ENCODE measurements around the gene TBC1D22B. TPM values are rescaled to one million over a fixed set of nuclear protein-coding genes. Genes with fewer than 3 reads are reported as not detected.

Gene TBC1D22B
- total RNA-seq, 1 experiment from 2014 or later: 13.5 TPM

DNA sequence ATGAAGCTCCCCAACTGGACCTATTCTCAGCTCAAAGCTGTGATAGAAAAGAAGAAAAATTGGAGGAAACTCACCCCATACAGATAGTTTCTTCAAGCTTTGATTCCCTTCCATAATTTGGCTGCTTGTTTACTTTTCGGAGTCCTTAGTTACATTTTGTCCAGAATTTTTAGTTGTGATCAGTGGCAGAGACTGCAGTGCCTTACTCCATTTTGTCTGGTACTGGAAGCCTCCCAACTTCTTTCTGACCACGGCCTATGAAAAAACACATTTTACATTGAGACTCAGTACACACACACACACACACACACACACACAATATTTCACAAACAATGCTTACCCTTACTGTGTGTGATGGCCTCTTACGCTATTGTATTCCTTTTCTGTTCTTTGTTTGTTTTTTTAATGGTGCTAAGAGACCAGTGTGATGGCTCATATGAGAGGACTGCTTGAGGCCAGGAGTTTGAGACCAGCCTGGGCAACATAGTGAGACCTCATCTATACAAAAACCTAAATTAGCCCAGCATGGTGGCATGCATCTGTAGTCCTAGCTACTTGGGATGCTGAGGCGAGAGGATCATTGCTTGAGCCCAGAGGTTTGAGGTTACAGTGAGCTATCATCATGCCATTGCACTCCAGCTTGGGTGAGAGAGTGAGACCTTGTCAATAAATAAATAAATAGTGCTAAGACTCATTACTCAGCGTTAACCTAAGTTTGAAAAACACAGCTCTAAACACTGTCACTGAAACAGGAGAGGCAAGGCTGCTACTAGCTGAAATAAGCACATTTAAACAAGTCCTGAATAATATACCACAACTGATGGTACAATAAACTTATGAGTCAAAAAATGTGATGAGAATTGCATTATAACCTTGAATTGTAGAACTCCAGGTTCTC, 82.4 kb downstream of the TBC1D22B start:
- no TSS peak for BruUV-seq (replicated peaks)
- no peaks in the 10 kb centered on the region for H3K4me1 ChIP-seq (ENCODE audit: insufficient read depth, low read length, poor library complexity, severe bottlenecking)
- ChIA-PET CTCF (no interaction called here), POLR2A (ENCODE audit: low non-redundant PET) (no interaction called here)
- no peak overlapping the region for H3K27ac ChIP-seq (ENCODE audit: low read depth, low read length, poor library complexity, severe bottlenecking)
- H3K9me3 ChIP-seq (ENCODE audit: low read depth, low read length, poor library complexity, severe bottlenecking): no peaks in the 10 kb centered on the region
- intact Hi-C loops (cut with micrococcal nuclease; ENCODE audit: unreplicated experiment): no loop called here
- H3K4me3 ChIP-seq (ENCODE audit: low read depth, low read length, poor library complexity, severe bottlenecking): no peak overlapping the region
- TF ChIP-seq EZH2 (IDR thresholded peaks at IDR 0.05; ENCODE audit: borderline replicate concordance, low read depth, low read length, poor library complexity, severe bottlenecking): no peak
- TF ChIP-seq, protein P1, sequence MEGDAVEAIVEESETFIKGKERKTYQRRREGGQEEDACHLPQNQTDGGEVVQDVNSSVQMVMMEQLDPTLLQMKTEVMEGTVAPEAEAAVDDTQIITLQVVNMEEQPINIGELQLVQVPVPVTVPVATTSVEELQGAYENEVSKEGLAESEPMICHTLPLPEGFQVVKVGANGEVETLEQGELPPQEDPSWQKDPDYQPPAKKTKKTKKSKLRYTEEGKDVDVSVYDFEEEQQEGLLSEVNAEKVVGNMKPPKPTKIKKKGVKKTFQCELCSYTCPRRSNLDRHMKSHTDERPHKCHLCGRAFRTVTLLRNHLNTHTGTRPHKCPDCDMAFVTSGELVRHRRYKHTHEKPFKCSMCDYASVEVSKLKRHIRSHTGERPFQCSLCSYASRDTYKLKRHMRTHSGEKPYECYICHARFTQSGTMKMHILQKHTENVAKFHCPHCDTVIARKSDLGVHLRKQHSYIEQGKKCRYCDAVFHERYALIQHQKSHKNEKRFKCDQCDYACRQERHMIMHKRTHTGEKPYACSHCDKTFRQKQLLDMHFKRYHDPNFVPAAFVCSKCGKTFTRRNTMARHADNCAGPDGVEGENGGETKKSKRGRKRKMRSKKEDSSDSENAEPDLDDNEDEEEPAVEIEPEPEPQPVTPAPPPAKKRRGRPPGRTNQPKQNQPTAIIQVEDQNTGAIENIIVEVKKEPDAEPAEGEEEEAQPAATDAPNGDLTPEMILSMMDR (conservative IDR thresholded peaks at IDR 0.05; ENCODE audit: low read depth, low read length): no peak
- no peak for DNase-seq (ENCODE audit: low spot score)
- H3K36me3 ChIP-seq (ENCODE audit: insufficient read depth, low read length, poor library complexity, severe bottlenecking): no peaks in the 10 kb centered on the region
- H3K27me3 ChIP-seq (replicated peaks; ENCODE audit: insufficient read depth, low read depth, low read length, poor library complexity): no peaks in the 10 kb centered on the region

DNA sequence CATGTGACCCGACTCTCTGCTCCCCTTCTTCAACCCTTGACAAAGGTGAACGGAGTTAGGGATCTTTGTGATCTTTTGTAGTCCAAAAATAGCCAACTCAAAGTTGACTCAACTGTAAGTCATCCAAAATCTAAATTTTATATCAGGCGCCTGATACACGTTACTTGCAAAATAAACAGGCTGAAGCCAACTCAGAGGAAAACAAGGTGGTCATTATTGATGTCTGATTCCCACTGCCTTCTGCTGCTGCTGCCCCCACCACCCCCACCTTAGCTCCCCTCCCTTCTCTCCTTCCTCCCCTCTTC, 83.0 kb downstream of the TBC1D22B start:
- ChIA-PET POLR2A (ENCODE audit: low non-redundant PET) (no interaction called here), CTCF (no interaction called here)
- BruUV-seq (replicated peaks): no TSS peak
- Histone ChIP-seq H3K27ac (ENCODE audit: low read depth, low read length, poor library complexity, severe bottlenecking) (no peak overlapping the region), H3K36me3 (ENCODE audit: insufficient read depth, low read length, poor library complexity, severe bottlenecking) (no peaks in the 10 kb centered on the region), H3K9me3 (ENCODE audit: low read depth, low read length, poor library complexity, severe bottlenecking) (no peaks in the 10 kb centered on the region), H3K27me3 (replicated peaks; ENCODE audit: insufficient read depth, low read depth, low read length, poor library complexity) (no peaks in the 10 kb centered on the region), H3K4me1 (ENCODE audit: insufficient read depth, low read length, poor library complexity, severe bottlenecking) (no peaks in the 10 kb centered on the region), H3K4me3 (ENCODE audit: low read depth, low read length, poor library complexity, severe bottlenecking) (no peak overlapping the region)
- intact Hi-C loops (cut with micrococcal nuclease; ENCODE audit: unreplicated experiment): no loop called here
- TF ChIP-seq, protein P1 (conservative IDR thresholded peaks at IDR 0.05; ENCODE audit: low read depth, low read length): no peak
- no peak for TF ChIP-seq EZH2 (IDR thresholded peaks at IDR 0.05; ENCODE audit: borderline replicate concordance, low read depth, low read length, poor library complexity, severe bottlenecking)
- DNase-seq (ENCODE audit: low spot score): no peak

DNA sequence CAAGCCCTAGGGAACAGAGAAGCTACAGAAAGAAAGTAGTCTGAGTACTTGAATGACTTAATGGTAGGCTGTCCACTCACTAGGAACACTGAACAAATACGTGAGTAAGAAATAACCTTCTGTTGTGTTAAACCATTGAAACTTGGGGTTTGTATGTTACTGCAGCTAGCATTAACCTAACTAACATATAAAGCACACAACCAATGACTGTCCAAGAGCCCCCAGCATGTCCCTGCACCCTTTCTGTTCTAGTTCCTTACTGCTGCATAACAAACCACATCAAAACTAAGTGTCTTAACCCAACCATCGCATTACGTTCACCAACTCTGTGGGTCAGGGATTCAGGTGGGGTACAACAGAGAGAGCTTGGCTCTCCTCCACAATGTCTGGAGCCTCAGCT, 85.7 kb downstream of the TBC1D22B start:
- BruUV-seq (replicated peaks): no TSS peak
- ChIA-PET POLR2A (ENCODE audit: low non-redundant PET) (no interaction called here), CTCF (no interaction called here)
- intact Hi-C loops (cut with micrococcal nuclease; ENCODE audit: unreplicated experiment): no loop called here
- Histone ChIP-seq H3K4me3 (ENCODE audit: low read depth, low read length, poor library complexity, severe bottlenecking) (no peak overlapping the region), H3K9me3 (ENCODE audit: low read depth, low read length, poor library complexity, severe bottlenecking) (no peaks in the 10 kb centered on the region), H3K27me3 (replicated peaks; ENCODE audit: insufficient read depth, low read depth, low read length, poor library complexity) (no peaks in the 10 kb centered on the region), H3K36me3 (ENCODE audit: insufficient read depth, low read length, poor library complexity, severe bottlenecking) (no peaks in the 10 kb centered on the region), H3K4me1 (ENCODE audit: insufficient read depth, low read length, poor library complexity, severe bottlenecking) (no peaks in the 10 kb centered on the region), H3K27ac (ENCODE audit: low read depth, low read length, poor library complexity, severe bottlenecking) (no peak overlapping the region)
- TF ChIP-seq, protein P1 (conservative IDR thresholded peaks at IDR 0.05; ENCODE audit: low read depth, low read length): no peak
- no peak for TF ChIP-seq EZH2 (IDR thresholded peaks at IDR 0.05; ENCODE audit: borderline replicate concordance, low read depth, low read length, poor library complexity, severe bottlenecking)
- DNase-seq (ENCODE audit: low spot score): no peak

All from A673 (cell line).